ENCODE measurements around the gene TFIP11. TPM values are rescaled to one million over a fixed set of nuclear protein-coding genes. Genes with fewer than 3 reads are reported as not detected.

Gene TFIP11
- total and polyA plus RNA-seq, 2 of the 8 experiments (the other 6 are each of a cell fraction or from before 2014, with no cell fraction given), result 18.1 to 28.3 TPM

- H2BK20ac ChIP-seq (ENCODE audit: low read length), result no peak overlapping the region
- H3K14ac ChIP-seq (ENCODE audit: insufficient read length), result no peak overlapping the region
- H2BK5ac ChIP-seq (ENCODE audit: low read depth, low read length), result no peak overlapping the region
- DNase-seq (ENCODE audit: low read depth in 1 of 2, low spot score in 2 of 2) (no peak), FAIRE-seq (no peak)
- no peaks in the 10 kb centered on the region for H3K9me3 ChIP-seq (ENCODE audit: insufficient read depth in 2 of 2, low read depth in 1 of 2, low read length in 1 of 2)
- no peak overlapping the region for H2BK15ac ChIP-seq (ENCODE audit: low read length)
- no peak overlapping the region for H3K4ac ChIP-seq (replicated peaks; ENCODE audit: insufficient read length, low read depth, low read length)
- CTCF ChIA-PET (ENCODE audit: partially characterized antibody), result interaction anchor here (0.8 to 4.8 kb wide), 3 partner anchors 12 to 121 kb away, joined by 3 to 24 read pairs (median 6); no protein-coding TSS in a partner anchor
- H3K56ac ChIP-seq (replicated peaks; ENCODE audit: insufficient read length, low read depth, low read length), result no peak overlapping the region
- H3K9ac ChIP-seq (replicated peaks in 1 of 4; ENCODE audit: extremely low read depth in 1 of 4, low read depth in 3 of 4, low read length in 3 of 4), result no peak overlapping the region
- TF ChIP-seq GABPA (IDR thresholded peaks at IDR 0.05; ENCODE audit: borderline replicate concordance, insufficient read depth, low read length), result no peak
- no peak for TF ChIP-seq CBX5 (IDR thresholded peaks at IDR 0.05; ENCODE audit: low read depth, low read length)
- no peak for TF ChIP-seq POLR2A (IDR thresholded peaks at IDR 0.05; ENCODE audit: control extremely low read depth in 1 of 2, low read depth in 2 of 2, low read length in 2 of 2)
- H2BK12ac ChIP-seq (ENCODE audit: low read depth, low read length), result no peak overlapping the region
- no peak overlapping the region for H3K18ac ChIP-seq (ENCODE audit: extremely low read depth, low read length)
- H2BK120ac ChIP-seq (replicated peaks; ENCODE audit: low read depth, low read length), result no peak overlapping the region
- H3K79me2 ChIP-seq (ENCODE audit: control insufficient read depth in 1 of 2, insufficient read depth in 2 of 2, low read length in 2 of 2), result peaks cover 8 to 17% of the 10 kb centered on the region in 2 experiments
- no peak overlapping the region for H4K91ac ChIP-seq (replicated peaks; ENCODE audit: insufficient read length, low read length)
- H3K4me1 ChIP-seq (replicated peaks in 1 of 4; ENCODE audit: control insufficient read depth in 3 of 4, insufficient read depth in 4 of 4, low read length in 3 of 4), result peaks cover 0 to 2% (median 0%) of the 10 kb centered on the region in 4 experiments; a peak in 1 of 7 replicates
- POLR2A ChIA-PET (ENCODE audit: partially characterized antibody), result interaction anchor here (0.6 to 2.0 kb wide), 8 partner anchors 9 to 601 kb away, joined by 3 to 8 read pairs (median 4); partner anchors contain the start of gene TFIP11
- H3K79me1 ChIP-seq (ENCODE audit: low read depth, low read length), result peaks cover 6% of the 10 kb centered on the region; the same call in 1 of the 2 replicates
- peaks cover 2 to 6% of the 10 kb centered on the region in 2 experiments for H4K20me1 ChIP-seq (replicated peaks in 1 of 2; ENCODE audit: control insufficient read depth in 1 of 2, insufficient read depth in 2 of 2, low read length in 2 of 2)
- H2AK5ac ChIP-seq (ENCODE audit: low read depth, low read length), result no peak overlapping the region
- H3K23me2 ChIP-seq (ENCODE audit: low read depth, low read length), result peaks cover under 1% of the 10 kb centered on the region; the same call in 1 of the 2 replicates
- no peak overlapping the region for H4K5ac ChIP-seq (ENCODE audit: insufficient read length, low read depth, low read length)
- no peaks in the 10 kb centered on the region; a peak in 1 of 7 replicates for H3K27me3 ChIP-seq (replicated peaks in 1 of 4; ENCODE audit: control insufficient read depth in 3 of 4, extremely low read depth in 1 of 4, insufficient read depth in 3 of 4, low read length in 3 of 4)
- H3K4me2 ChIP-seq (ENCODE audit: insufficient read depth in 1 of 2, low read depth in 2 of 2, low read length in 2 of 2), result no peak overlapping the region
- 83% methylated on average over 4 of the region's 4 CpGs; no CpG with 5 or more reads in 1 of the 2 experiments for WGBS, 2 experiments (ENCODE audit: extremely low coverage in 1 of 2, insufficient coverage in 1 of 2, insufficient read length in 1 of 2, insufficient replicate concordance in 2 of 2, low coverage in 1 of 2, low lambda C conversion rate in 2 of 2, missing lambda C conversion rate in 1 of 2)
- H2AFZ ChIP-seq (ENCODE audit: low read length), result no peak overlapping the region
- H3K36me3 ChIP-seq (ENCODE audit: control insufficient read depth in 2 of 4, insufficient read depth in 4 of 4, low read length in 3 of 4), result peaks cover 33 to 63% (median 60%) of the 10 kb centered on the region in 4 experiments
- no peak overlapping the region for H4K8ac ChIP-seq (ENCODE audit: extremely low read depth, insufficient read depth, low read length)
- H3K4me3 ChIP-seq (ENCODE audit: extremely low read depth in 1 of 4, insufficient read depth in 2 of 4, low read depth in 3 of 4, low read length in 4 of 4), result no peak overlapping the region
- no peak overlapping the region for H3K23ac ChIP-seq (ENCODE audit: insufficient read length)
- no peak overlapping the region for H3K27ac ChIP-seq (ENCODE audit: low read depth, low read length)
Measured at GRCh38 chr22:26489447-26490036, 22.7 kb downstream of the TFIP11 start.
